Measurements from ENCODE around the gene MRTO4.
A peak's percentile ranks its signal among the peaks of the same experiment; 100 is the strongest.
"Not testable (repeated sequence)": the region's sequence is repeated elsewhere in the genome, so short reads cannot be mapped to it uniquely, and the experiment has no call there.

Gene MRTO4

DNA sequence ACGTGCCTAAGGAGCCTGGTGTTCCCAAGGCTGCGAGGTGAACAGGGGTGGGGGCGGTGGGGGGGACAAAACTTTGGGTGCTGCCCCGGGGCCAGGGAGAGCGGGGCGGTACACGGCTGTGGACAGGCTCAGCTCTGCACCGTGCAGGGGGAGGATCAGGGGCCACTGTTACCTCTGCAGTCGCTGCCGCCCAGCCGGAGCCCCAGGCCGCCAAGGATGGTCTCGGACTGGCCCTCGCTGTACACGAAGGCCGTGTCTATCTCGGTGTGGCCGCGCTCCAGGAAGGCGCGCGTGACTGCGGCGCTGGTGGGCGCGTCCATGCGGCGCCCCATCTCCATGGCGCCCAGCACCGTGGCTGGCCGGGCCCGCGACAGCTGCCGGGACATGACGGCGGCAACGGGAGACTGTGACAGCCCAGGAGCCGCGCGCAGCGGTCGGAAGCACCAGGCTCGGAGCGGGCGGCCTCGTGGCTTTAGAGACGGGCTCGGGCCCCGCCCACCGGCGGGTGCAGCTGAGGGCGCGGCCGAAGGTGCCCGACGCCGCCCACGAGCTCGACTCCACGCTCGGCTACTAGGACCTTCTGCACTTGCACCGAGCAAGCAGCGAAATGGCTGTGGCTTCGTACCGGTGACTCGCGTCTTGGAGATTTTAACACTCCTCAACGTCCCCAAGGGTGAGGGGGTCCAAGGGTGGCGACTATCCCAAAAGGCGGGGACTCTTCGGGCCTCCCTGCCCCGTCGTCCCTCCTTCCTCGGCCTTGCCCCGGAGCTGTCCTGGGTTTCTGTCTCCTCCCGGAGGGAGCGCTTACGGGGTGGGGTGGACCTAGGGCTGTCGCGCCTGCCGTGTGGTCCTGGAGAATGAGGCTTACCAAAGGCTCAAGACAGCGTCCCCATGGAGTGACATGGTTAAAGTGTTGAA lies 37.0 kb downstream of the MRTO4 start, which contains the start of gene AKR7A3:
Gene AKR7A3, minus strand, starts transcription at position 447 of the 918 bp plus-strand sequence. Its CDS starts 61 bp downstream, at position 386.
- not testable (repeated sequence) for H3K36me3 Mint-ChIP-seq (ENCODE audit: insufficient read depth); H3K4me1 Mint-ChIP-seq; H3K9me3 Mint-ChIP-seq; H3K27ac Mint-ChIP-seq (ENCODE audit: low read depth)
- DNase-seq (ENCODE audit: low spot score in 2 of 2) (peak in 1 of 2 donors; percentile 29), ATAC-seq (replicated peaks; ENCODE audit: extremely low read depth, poor library complexity, severe bottlenecking) (peak; percentile 89)
- peaks cover 19% of the 10 kb centered on the region for H3K27me3 Mint-ChIP-seq
- peak within 1 kb of the TSS; percentile 63 for H3K4me3 Mint-ChIP-seq

DNA sequence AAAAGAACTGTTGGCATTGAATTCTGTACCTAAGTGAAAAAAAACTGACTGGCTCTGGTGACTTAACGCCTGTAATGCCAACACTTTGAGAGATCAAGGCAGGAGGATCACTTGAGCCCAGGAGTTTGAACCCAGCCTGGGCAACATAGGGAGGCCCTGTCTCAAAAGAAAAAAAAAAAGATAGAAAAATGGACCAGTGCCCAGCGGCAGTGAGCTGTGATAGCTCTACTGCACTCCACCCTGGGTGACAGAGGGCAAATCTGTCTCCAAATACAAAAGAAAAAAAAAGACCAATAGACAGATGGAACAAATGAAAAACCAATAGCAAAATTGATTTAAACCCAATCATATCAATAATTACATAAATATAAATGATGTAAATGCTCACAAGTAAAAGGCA lies 37.6 kb downstream of the MRTO4 start:
- ATAC-seq (replicated peaks; ENCODE audit: extremely low read depth, poor library complexity, severe bottlenecking) (no peak), DNase-seq (ENCODE audit: low spot score in 2 of 2) (no peak)
- H3K27me3 Mint-ChIP-seq: peaks cover 19% of the 10 kb centered on the region
- H3K27ac Mint-ChIP-seq (ENCODE audit: low read depth): no peak overlapping the region
- H3K4me3 Mint-ChIP-seq: peak overlapping the region; percentile 50
- peaks cover 6% of the 10 kb centered on the region for H3K4me1 Mint-ChIP-seq
- H3K9me3 Mint-ChIP-seq: no peaks in the 10 kb centered on the region
- H3K36me3 Mint-ChIP-seq (ENCODE audit: insufficient read depth): peaks cover 1% of the 10 kb centered on the region

DNA sequence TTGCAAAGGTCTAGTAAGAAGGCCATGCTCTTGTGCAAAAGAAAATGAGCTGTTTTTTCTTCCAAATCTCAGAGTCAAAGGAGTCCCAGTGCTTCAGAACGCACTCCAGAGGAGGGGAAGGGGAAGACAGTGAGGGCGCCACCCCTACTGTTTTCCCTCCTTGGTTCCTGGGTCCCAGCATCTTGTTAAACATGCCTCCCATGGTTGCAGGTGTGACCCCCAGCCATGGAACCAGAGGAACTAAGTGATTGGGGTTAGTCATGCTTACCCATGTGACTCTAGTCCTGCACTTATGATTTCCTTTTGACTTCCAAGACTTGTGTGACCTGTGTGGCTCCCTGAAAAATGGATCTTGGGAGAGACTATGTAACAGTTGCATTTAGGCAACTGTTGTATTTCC lies 43.0 kb downstream of the MRTO4 start:
- ATAC-seq (replicated peaks; ENCODE audit: extremely low read depth, poor library complexity, severe bottlenecking) (no peak), DNase-seq (ENCODE audit: low spot score in 2 of 2) (no peak)
- Mint-ChIP-seq H3K27ac (ENCODE audit: low read depth) (no peak overlapping the region), H3K36me3 (ENCODE audit: insufficient read depth) (no peaks in the 10 kb centered on the region), H3K9me3 (peaks cover 5% of the 10 kb centered on the region), H3K27me3 (peaks cover under 1% of the 10 kb centered on the region), H3K4me3 (no peak overlapping the region), H3K4me1 (no peaks in the 10 kb centered on the region)

DNA sequence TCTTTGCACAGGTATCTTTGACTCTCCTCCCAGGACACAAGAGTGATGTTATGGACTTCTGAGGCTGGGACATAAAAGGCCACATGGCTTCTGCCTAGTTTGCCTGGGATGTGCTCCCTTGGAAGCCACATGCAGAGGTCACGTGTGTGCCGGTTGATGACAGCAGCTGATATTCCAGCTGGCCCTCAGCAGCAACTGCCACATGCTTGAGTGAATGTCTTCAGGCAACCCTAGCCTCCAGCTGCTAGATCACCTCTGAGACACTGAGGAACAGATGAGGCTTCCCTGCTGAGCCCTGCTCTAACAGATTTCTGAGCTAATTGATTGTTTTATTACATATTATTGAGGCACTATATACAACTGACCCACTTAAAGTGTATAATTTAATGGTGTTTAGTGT lies 48.6 kb downstream of the MRTO4 start:
- DNase-seq (ENCODE audit: low spot score in 2 of 2) (no peak), ATAC-seq (replicated peaks; ENCODE audit: extremely low read depth, poor library complexity, severe bottlenecking) (no peak)
- Mint-ChIP-seq H3K4me3 (no peak overlapping the region), H3K9me3 (peaks cover 5% of the 10 kb centered on the region), H3K27ac (ENCODE audit: low read depth) (no peak overlapping the region), H3K36me3 (ENCODE audit: insufficient read depth) (peaks cover 9% of the 10 kb centered on the region), H3K4me1 (no peaks in the 10 kb centered on the region), H3K27me3 (no peaks in the 10 kb centered on the region)

DNA sequence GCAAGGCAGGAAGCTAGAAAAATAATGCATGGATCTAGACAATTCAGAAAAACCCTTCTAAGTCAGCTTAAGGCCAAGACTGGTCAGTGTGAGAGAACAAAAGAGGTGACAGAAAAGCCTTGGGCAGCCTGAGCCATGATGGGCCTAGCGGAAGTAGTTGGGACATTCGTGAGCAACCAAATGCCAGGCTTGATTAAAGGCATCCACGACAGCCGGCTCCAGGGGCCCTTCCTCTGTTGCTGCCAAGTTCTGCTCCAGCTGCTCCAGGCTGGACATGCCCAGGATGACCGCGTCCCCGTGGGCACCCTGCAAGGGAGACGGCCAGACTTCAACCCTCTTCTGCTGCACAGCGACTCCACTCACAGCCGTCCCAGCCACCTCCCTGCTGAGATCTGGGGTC lies 52.5 kb downstream of the MRTO4 start:
- H3K4me1 Mint-ChIP-seq; H3K9me3 Mint-ChIP-seq; H3K4me3 Mint-ChIP-seq; ATAC-seq (replicated peaks; ENCODE audit: extremely low read depth, poor library complexity, severe bottlenecking); H3K27me3 Mint-ChIP-seq; H3K27ac Mint-ChIP-seq (ENCODE audit: low read depth); DNase-seq (ENCODE audit: low spot score in 2 of 2): not testable (repeated sequence)
- peaks cover 25% of the 10 kb centered on the region for H3K36me3 Mint-ChIP-seq (ENCODE audit: insufficient read depth)

DNA sequence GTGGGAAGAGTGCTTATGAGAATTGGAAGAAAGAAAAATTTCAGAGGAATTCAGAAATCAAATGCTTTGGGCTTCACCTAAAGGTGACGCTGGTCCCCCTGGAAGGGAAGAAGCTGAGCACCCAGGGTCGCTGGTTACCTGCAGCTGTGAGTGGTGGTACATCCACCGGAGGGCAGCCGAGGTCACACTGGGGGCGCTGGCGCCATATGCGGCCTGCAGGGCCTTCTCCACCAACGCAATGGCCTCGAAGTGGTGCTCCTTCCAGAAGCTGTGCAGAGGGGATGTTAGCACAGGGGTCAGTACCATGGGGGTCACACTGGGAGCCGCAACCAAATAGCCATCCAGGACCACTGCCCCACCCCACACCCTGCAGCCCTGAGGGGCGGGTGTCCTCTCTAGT lies 54.3 kb downstream of the MRTO4 start:
- ATAC-seq (replicated peaks; ENCODE audit: extremely low read depth, poor library complexity, severe bottlenecking): no peak
- peaks cover 25% of the 10 kb centered on the region for H3K36me3 Mint-ChIP-seq (ENCODE audit: insufficient read depth)
- no peaks in the 10 kb centered on the region for H3K9me3 Mint-ChIP-seq
- H3K27ac Mint-ChIP-seq (ENCODE audit: low read depth): no peak overlapping the region
- no peaks in the 10 kb centered on the region for H3K27me3 Mint-ChIP-seq
- DNase-seq (ENCODE audit: low spot score in 2 of 2): no peak
- H3K4me1 Mint-ChIP-seq: peaks cover 9% of the 10 kb centered on the region
- no peak overlapping the region for H3K4me3 Mint-ChIP-seq

DNA sequence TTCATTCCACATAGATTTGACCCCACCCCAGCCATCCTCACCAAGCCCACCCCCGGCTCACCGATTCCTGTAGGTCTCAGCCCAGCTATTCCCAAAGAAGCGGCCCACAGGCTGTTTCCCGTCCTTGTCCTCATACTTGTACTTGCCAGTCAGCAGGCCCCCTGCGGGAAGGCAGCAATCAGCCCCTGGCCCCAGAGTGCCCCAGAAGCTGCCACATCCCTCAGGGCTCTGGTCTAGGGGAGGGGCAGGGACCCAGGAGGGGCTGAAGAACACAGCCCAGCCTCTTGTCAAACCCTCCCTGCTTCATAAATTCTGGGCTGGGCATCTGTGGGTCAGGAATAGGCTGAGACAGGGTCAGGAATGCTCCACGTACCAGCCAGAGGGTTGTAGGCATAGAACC lies 55.3 kb downstream of the MRTO4 start:
- Mint-ChIP-seq H3K27me3 (no peaks in the 10 kb centered on the region), H3K4me1 (peaks cover 15% of the 10 kb centered on the region), H3K9me3 (no peaks in the 10 kb centered on the region), H3K36me3 (ENCODE audit: insufficient read depth) (peaks cover 29% of the 10 kb centered on the region), H3K4me3 (no peak overlapping the region), H3K27ac (ENCODE audit: low read depth) (no peak overlapping the region)
- no peak for DNase-seq (ENCODE audit: low spot score in 2 of 2)
- no peak for ATAC-seq (replicated peaks; ENCODE audit: extremely low read depth, poor library complexity, severe bottlenecking)

DNA sequence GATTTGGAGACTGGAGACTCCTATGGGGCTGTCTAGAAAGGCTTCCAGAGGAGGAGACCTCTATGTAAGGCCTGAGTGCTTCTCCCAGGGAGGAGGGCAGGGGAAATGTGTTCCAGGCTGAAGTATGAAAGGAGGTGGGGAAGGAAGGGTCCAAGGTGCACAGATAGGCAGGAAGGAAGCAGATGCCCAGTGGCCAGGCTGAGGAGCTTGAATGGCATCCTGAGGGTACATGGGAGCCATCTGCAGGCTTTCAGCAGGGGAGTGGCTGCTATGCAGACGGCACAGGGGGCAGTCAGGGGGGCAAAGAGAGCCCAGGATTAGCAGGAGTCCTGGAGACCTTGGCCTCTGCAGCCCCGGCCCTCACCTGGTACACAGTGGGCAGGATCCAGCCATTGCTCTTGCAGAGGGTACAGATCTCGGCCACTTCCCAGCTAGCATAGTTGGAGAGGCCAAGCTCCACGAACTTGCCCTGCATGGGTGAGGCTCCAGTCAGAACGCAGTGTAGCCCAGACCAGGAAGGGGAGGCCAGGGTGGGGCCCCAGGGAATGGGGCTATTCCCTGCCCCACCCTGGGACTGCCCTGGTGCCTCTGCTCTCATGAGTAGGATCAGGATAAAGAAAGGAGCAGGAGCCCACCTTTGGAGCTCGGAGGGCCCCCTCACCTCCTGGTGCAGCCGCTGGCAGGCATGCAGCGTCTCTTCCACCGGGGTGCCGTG lies 56.3 kb downstream of the MRTO4 start:
- no peak for DNase-seq (ENCODE audit: low spot score in 2 of 2)
- peaks cover 34% of the 10 kb centered on the region for H3K36me3 Mint-ChIP-seq (ENCODE audit: insufficient read depth)
- no peaks in the 10 kb centered on the region for H3K27me3 Mint-ChIP-seq
- H3K27ac Mint-ChIP-seq (ENCODE audit: low read depth): no peak overlapping the region
- ATAC-seq (replicated peaks; ENCODE audit: extremely low read depth, poor library complexity, severe bottlenecking): no peak
- H3K9me3 Mint-ChIP-seq: no peaks in the 10 kb centered on the region
- H3K4me3 Mint-ChIP-seq: no peak overlapping the region
- H3K4me1 Mint-ChIP-seq: peaks cover 20% of the 10 kb centered on the region

DNA sequence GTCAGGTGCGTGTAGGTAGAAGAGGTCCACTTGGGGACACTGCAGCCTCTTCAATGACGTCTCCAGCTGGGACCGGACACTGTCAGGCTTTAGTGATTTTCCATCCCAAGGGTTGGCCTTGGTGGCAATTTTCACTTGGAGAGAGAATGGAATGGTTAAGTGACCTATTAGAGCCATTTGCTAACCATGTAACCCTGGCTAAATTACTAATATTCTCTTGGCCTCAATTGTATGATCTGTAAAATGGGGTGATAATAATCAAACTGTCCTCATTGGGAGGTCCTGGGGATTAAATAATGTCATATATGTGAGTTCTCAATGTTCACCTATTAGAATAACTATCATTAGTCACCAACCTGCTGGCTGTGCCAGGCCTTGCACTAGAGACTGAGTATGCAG lies 56.9 kb downstream of the MRTO4 start:
- Mint-ChIP-seq H3K4me3 (no peak overlapping the region), H3K27me3 (no peaks in the 10 kb centered on the region)

DNA sequence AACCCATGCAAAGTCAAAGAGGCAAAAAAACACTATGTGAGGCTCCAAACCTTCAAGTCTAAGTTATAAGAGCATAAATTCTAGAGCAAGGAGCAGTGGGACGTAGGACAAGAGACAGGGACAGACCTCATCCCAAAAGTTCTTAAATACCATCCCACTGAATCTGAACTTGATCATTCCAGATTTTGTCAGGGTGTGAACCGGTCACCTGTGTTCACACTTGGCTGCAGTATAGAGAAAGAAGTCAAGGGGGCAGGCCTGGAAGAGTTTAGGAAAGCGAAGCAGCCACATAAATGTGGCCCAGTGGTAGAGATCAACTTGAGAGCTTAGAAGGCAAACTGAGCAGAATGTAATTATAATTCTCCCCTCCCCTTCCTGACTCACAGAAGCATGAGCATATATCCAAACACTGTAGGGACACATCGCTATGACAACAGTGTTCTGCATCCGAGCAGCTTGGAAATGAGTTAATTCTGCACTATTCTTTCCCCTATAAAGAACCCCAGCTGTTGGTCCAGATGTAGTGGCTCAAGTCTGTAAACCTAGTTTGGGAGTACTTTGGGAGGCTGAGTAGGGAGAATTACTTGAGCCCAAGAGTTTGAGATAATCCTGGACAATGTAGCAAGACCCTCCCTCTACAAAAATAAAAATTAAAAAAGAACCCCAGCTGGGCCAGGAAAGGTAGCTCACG lies 57.7 kb downstream of the MRTO4 start:
- Mint-ChIP-seq H3K9me3 (no peaks in the 10 kb centered on the region), H3K4me3 (no peak overlapping the region), H3K27ac (ENCODE audit: low read depth) (no peak overlapping the region), H3K4me1 (peaks cover 29% of the 10 kb centered on the region), H3K36me3 (ENCODE audit: insufficient read depth) (peaks cover 34% of the 10 kb centered on the region), H3K27me3 (no peaks in the 10 kb centered on the region)
- ATAC-seq (replicated peaks; ENCODE audit: extremely low read depth, poor library complexity, severe bottlenecking): no peak
- no peak for DNase-seq (ENCODE audit: low spot score in 2 of 2)

More for the DNA sequence above, 56.9 kb downstream of the MRTO4 start:
- no peak for DNase-seq (ENCODE audit: low spot score in 2 of 2)
- peaks cover 33% of the 10 kb centered on the region for H3K36me3 Mint-ChIP-seq (ENCODE audit: insufficient read depth)
- ATAC-seq (replicated peaks; ENCODE audit: extremely low read depth, poor library complexity, severe bottlenecking): no peak
- no peak overlapping the region for H3K27ac Mint-ChIP-seq (ENCODE audit: low read depth)
- no peaks in the 10 kb centered on the region for H3K9me3 Mint-ChIP-seq
- peaks cover 26% of the 10 kb centered on the region for H3K4me1 Mint-ChIP-seq
